Endothelial cell of umbilical vein (primary cell): Measurements from ENCODE around the gene SYTL2.

Experiments used
- POLR2A ChIP-seq: IDR thresholded peaks from 2 replicates; pipeline ENCODE4 v1.6.1; 2012; ENCODE audit warnings: low read depth, mild to moderate bottlenecking, control low read depth, low read length
- POLR2AphosphoS5 ChIP-seq: IDR thresholded peaks from 2 replicates; pipeline ENCODE4 v1.6.1; 2012; ENCODE audit warnings: low read depth, mild to moderate bottlenecking, control low read depth, low read length, moderate library complexity; ENCODE audit not compliant: insufficient read depth
- TF ChIP-seq, protein P1 (sequence below), 2 donors: IDR thresholded peaks; 1 replicate in 1 of 2; 2 replicates in 1 of 2; pipeline ENCODE4 v1.5.1; 2011; ENCODE audit warnings: low read length in 2 of 2, mild to moderate bottlenecking in 2 of 2, moderate library complexity in 2 of 2, control low read depth in 1 of 2, inconsistent platforms in 1 of 2, low read depth in 1 of 2; ENCODE audit not compliant: insufficient read depth in 1 of 2; ENCODE audit errors: extremely low read depth in 1 of 2

DNA sequence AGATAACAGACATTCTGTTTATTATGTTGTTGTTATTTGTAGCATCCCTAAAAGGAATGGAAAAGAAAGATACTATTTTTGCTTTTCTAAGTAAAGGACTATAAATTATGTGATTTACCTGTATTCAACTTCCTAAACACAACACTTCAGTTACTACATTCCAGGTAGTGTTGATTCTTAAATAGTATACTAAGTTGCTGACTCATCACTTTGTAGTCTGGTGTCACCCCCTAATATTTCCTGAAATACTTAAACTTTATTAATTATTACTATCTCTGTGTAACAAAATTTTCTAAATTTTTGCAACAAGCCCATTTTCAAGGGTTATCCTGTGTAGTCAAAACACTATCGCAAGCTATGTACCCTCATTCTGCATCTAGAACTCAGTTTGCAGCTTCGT lies 7.0 kb downstream of the SYTL2 start:
- TF ChIP-seq POLR2A (no peak), POLR2AphosphoS5 (no peak)
- TF ChIP-seq, protein P1, sequence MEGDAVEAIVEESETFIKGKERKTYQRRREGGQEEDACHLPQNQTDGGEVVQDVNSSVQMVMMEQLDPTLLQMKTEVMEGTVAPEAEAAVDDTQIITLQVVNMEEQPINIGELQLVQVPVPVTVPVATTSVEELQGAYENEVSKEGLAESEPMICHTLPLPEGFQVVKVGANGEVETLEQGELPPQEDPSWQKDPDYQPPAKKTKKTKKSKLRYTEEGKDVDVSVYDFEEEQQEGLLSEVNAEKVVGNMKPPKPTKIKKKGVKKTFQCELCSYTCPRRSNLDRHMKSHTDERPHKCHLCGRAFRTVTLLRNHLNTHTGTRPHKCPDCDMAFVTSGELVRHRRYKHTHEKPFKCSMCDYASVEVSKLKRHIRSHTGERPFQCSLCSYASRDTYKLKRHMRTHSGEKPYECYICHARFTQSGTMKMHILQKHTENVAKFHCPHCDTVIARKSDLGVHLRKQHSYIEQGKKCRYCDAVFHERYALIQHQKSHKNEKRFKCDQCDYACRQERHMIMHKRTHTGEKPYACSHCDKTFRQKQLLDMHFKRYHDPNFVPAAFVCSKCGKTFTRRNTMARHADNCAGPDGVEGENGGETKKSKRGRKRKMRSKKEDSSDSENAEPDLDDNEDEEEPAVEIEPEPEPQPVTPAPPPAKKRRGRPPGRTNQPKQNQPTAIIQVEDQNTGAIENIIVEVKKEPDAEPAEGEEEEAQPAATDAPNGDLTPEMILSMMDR (IDR thresholded peaks at IDR 0.05; ENCODE audit: extremely low read depth in 1 of 2, insufficient read depth in 1 of 2, low read depth in 1 of 2, low read length in 2 of 2), result no peak
